HFFc6 (cell line): ENCODE data around the gene TSEN54. TPM values are rescaled to one million over a fixed set of nuclear protein-coding genes. Genes with fewer than 3 reads are reported as not detected.

Experiments
- DNase-seq: peaks from one replicate; pipeline ENCODE4 v3.0.0-alpha.2; 2018
- H3K27ac Mint-ChIP-seq: 2 replicates; pipeline ENCODE4 v1.8.0; 2020; ENCODE audit warnings: mild to moderate bottlenecking, mixed read lengths
- H3K27me3 Mint-ChIP-seq: 2 replicates; pipeline ENCODE4 v1.8.0; 2021; ENCODE audit warnings: mild to moderate bottlenecking, moderate library complexity, mixed read lengths; ENCODE audit not compliant: insufficient read depth
- H3K36me3 Mint-ChIP-seq: 2 replicates; pipeline ENCODE4 v1.8.0; 2021; ENCODE audit warnings: low read depth, mixed read lengths
- H3K4me1 Mint-ChIP-seq: 2 replicates; pipeline ENCODE4 v1.8.0; 2020; ENCODE audit warnings: low read depth, mixed read lengths
- H3K4me3 Mint-ChIP-seq: 2 replicates; pipeline ENCODE4 v1.8.0; 2020; ENCODE audit warnings: mild to moderate bottlenecking, moderate library complexity, mixed read lengths
- H3K9me3 Mint-ChIP-seq: 2 replicates; pipeline ENCODE4 v1.8.0; 2020; ENCODE audit warnings: mild to moderate bottlenecking, mixed read lengths
- total RNA-seq, 6 experiments: library from RNA; stranded (reverse); fragmentation: NEBNext Ultra II Directional; extraction: Animal tissue kit (Norgen Biotek cat#: 25700); gene quantifications; 2 replicates in 1 of 6; 3 replicates in 5 of 6; pipeline ENCODE4 v1.2.3, GENCODE V29; 2021
- TF ChIP-seq, protein P1 (sequence below): fragments of 200-600 bp; sonication (generic); IDR thresholded peaks from 2 replicates; pipeline ENCODE4 v1.5.0; 2021; ENCODE audit warnings: antibody characterized with exemption, mild to moderate bottlenecking

Gene TSEN54
- total RNA-seq, 6 experiments from 2014 or later = 8.7 to 11.1 (median 9.4) TPM

DNA sequence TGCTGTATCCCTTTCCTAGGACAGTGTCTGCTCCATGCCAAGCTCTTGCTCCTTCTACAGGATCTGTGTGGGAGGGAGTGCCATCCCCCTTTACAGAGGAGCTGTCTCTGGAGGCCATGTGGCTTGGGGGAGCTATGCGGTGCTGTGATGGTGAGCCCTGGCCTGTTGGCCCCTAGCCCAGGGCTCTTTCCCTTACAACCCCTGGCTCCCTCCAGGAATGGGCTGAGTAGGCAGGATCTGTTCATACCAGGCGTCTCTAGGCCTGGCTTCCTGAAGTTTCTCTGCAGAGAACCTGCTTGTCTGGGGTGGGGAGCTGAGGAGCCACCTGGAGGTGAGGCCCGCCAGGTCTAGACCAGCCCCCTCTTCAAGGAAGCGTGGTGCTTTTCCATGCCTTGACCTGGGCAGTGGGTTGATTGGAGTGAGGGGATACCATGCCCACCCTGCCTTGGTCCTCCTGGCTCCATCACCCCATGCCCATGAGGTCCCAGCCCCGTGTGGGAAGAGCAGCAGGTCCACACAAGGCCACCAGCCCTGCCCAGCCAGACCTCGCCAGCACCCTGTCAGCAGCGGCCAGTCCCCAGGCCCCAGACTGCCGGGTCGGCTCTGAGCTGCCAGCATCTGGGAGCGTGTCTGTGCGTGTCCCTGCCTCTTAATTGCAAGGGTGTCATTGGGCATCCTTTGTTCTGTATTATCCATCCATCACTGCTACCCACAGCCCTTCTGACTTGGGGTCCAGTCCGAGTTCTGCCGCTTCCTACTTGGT is 23.8 kb downstream of the TSEN54 start:
- TF ChIP-seq, protein P1, sequence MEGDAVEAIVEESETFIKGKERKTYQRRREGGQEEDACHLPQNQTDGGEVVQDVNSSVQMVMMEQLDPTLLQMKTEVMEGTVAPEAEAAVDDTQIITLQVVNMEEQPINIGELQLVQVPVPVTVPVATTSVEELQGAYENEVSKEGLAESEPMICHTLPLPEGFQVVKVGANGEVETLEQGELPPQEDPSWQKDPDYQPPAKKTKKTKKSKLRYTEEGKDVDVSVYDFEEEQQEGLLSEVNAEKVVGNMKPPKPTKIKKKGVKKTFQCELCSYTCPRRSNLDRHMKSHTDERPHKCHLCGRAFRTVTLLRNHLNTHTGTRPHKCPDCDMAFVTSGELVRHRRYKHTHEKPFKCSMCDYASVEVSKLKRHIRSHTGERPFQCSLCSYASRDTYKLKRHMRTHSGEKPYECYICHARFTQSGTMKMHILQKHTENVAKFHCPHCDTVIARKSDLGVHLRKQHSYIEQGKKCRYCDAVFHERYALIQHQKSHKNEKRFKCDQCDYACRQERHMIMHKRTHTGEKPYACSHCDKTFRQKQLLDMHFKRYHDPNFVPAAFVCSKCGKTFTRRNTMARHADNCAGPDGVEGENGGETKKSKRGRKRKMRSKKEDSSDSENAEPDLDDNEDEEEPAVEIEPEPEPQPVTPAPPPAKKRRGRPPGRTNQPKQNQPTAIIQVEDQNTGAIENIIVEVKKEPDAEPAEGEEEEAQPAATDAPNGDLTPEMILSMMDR = no peak
- Mint-ChIP-seq H3K27ac (no peak overlapping the region), H3K4me1 (no peaks in the 10 kb centered on the region), H3K27me3 (peaks cover 42% of the 10 kb centered on the region), H3K36me3 (no peaks in the 10 kb centered on the region), H3K4me3 (no peak overlapping the region), H3K9me3 (no peaks in the 10 kb centered on the region)
- DNase-seq = no peak

- no peaks in the 10 kb centered on the region for H3K9me3 Mint-ChIP-seq
- no peak for DNase-seq
Measured at GRCh38 chr17:75540923-75541503, 24.7 kb downstream of the TSEN54 start.

DNA sequence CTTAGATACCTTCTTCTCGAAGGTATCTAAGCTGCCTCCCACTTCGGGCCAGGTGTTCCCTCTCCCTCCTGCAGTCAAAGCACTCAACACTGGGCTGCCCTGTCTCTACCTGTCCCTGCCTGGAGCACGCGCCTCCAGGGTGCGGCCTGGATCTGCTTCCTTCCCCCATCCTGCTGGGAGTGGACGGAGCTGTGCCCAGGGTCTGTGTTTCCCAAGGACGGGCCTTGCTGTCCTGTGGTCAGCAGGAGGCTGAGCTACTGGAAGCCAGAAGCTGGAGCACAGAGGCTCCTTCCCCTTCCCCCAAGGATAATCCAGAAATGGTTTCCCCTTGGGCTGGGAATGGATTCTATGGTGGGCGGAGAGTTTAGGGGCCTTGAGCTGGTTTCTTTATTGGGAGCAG is 25.9 kb downstream of the TSEN54 start:
- no peak overlapping the region for H3K27ac Mint-ChIP-seq
- H3K36me3 Mint-ChIP-seq = no peaks in the 10 kb centered on the region
- H3K9me3 Mint-ChIP-seq = no peaks in the 10 kb centered on the region
- DNase-seq = no peak
- TF ChIP-seq, protein P1 = no peak
- peaks cover 44% of the 10 kb centered on the region for H3K27me3 Mint-ChIP-seq
- H3K4me3 Mint-ChIP-seq = no peak overlapping the region
- H3K4me1 Mint-ChIP-seq = no peaks in the 10 kb centered on the region

More at GRCh38 chr17:75540923-75541503, 24.7 kb downstream of the TSEN54 start:
- Mint-ChIP-seq H3K36me3 (no peaks in the 10 kb centered on the region), H3K27me3 (peaks cover 46% of the 10 kb centered on the region), H3K4me3 (no peak overlapping the region), H3K27ac (no peak overlapping the region), H3K4me1 (no peaks in the 10 kb centered on the region)
- TF ChIP-seq, protein P1 = no peak

- Mint-ChIP-seq H3K27me3 (peaks cover 45% of the 10 kb centered on the region), H3K4me3 (no peak overlapping the region), H3K27ac (no peak overlapping the region), H3K36me3 (no peaks in the 10 kb centered on the region), H3K4me1 (no peaks in the 10 kb centered on the region), H3K9me3 (no peaks in the 10 kb centered on the region)
- DNase-seq = no peak
- TF ChIP-seq, protein P1 = no peak
Measured at GRCh38 chr17:75542728-75543336, 26.5 kb downstream of the TSEN54 start.

DNA sequence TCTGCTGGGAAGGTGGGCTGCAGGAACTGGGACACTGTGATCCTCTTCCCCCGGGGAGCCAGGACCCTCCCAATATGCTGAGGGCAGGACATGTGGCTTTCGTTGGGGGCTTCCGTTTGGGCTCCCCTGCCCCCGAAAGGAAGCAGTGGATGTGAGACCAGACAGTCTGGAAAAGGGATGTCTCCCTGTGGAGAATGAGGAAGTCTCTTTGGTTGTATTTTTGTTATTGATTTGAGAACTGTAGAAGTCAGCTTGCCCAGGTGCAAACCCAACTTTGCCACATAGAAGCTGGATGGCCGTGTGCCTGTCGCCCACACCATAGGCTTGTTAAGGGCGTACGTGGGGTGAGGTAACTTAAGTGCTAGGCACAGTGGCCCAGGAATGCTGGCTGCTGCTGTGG is 27.9 kb downstream of the TSEN54 start:
- TF ChIP-seq, protein P1 = no peak
- Mint-ChIP-seq H3K36me3 (no peaks in the 10 kb centered on the region), H3K9me3 (no peaks in the 10 kb centered on the region), H3K4me3 (no peak overlapping the region), H3K27ac (no peak overlapping the region), H3K4me1 (no peaks in the 10 kb centered on the region), H3K27me3 (peaks cover 38% of the 10 kb centered on the region)
- DNase-seq = no peak
